Tibial nerve (tissue), 4 donors: ENCODE data around the gene INTS11.

Source experiments
- CTCF ChIP-seq, 5 experiments: fragments of 200-600 bp in 3 of 5; fragments of 450-650 bp in 2 of 5; sonication (generic) in 3 of 5; IDR thresholded peaks; one replicate each; pipeline ENCODE4 v1.5.1; 2016 to 2019; ENCODE audit warnings: antibody characterized with exemption in 5 of 5, mild to moderate bottlenecking in 3 of 5, moderate library complexity in 2 of 5
- EP300 ChIP-seq, 2 donors: sonication (generic); formaldehyde crosslinking; IDR thresholded peaks; one replicate each; pipeline ENCODE4 v1.6.1; 2017; ENCODE audit warnings: antibody characterized with exemption in 2 of 2, mild to moderate bottlenecking in 1 of 2
- POLR2A ChIP-seq, 2 donors: fragments of 450-650 bp; IDR thresholded peaks; one replicate each; pipeline ENCODE4 v1.6.1; 2017; ENCODE audit warnings: antibody characterized with exemption in 2 of 2, mild to moderate bottlenecking in 2 of 2, moderate library complexity in 2 of 2

DNA sequence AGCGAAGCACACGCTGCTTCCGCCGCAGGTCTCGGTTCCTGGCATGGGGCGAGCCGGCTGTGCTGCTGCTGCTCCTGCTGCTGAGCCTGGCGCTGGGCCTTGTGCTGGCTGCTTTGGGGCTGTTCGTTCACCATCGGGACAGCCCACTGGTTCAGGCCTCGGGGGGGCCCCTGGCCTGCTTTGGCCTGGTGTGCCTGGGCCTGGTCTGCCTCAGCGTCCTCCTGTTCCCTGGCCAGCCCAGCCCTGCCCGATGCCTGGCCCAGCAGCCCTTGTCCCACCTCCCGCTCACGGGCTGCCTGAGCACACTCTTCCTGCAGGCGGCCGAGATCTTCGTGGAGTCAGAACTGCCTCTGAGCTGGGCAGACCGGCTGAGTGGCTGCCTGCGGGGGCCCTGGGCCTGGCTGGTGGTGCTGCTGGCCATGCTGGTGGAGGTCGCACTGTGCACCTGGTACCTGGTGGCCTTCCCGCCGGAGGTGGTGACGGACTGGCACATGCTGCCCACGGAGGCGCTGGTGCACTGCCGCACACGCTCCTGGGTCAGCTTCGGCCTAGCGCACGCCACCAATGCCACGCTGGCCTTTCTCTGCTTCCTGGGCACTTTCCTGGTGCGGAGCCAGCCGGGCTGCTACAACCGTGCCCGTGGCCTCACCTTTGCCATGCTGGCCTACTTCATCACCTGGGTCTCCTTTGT is 9.2 kb upstream of the INTS11 start:
- no peak for TF ChIP-seq CTCF (IDR thresholded peaks at IDR 0.05)
- no peak for TF ChIP-seq EP300 (IDR thresholded peaks at IDR 0.05)
- no peak for TF ChIP-seq POLR2A (IDR thresholded peaks at IDR 0.05)
